Measurements from ENCODE around the gene TUBA4B.

- TF ChIP-seq CTCF (conservative IDR thresholded peaks at IDR 0.05; ENCODE audit: low read length) = no peak
- TF ChIP-seq EZH2phosphoT487 (IDR thresholded peaks at IDR 0.05; ENCODE audit: borderline replicate concordance, low read depth, low read length) = no peak
Observed at GRCh38 chr2:219214786-219215185, 38.3 kb upstream of the TUBA4B start.
